ENCODE results near the gene NDUFS6.

DNA sequence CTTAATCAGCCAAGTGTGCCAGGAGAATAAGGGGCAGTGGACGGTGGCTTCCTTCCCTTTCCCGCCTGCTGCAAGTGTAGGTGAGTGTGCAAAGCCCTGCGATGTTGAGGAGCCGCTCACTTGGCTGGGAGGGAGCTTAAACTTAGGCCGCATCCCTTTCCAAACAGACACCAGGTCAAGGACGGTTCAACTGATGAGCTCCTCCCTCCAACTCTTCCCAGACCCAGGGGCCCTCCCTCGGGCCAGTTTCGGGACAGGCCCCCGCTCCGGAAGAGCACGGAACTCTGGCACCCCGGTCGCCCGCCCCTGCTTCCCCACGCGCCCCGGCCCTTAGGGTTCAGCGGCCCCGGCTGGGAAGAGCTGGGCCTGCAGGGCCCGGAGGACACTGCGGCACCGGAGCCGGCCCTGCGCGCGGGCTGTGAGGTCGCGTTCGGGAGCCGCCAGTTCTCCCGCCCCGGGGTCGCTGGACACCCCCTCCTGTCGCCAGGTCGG, 2.1 kb upstream of the NDUFS6 start:
- TF ChIP-seq, protein P1, sequence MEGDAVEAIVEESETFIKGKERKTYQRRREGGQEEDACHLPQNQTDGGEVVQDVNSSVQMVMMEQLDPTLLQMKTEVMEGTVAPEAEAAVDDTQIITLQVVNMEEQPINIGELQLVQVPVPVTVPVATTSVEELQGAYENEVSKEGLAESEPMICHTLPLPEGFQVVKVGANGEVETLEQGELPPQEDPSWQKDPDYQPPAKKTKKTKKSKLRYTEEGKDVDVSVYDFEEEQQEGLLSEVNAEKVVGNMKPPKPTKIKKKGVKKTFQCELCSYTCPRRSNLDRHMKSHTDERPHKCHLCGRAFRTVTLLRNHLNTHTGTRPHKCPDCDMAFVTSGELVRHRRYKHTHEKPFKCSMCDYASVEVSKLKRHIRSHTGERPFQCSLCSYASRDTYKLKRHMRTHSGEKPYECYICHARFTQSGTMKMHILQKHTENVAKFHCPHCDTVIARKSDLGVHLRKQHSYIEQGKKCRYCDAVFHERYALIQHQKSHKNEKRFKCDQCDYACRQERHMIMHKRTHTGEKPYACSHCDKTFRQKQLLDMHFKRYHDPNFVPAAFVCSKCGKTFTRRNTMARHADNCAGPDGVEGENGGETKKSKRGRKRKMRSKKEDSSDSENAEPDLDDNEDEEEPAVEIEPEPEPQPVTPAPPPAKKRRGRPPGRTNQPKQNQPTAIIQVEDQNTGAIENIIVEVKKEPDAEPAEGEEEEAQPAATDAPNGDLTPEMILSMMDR (IDR thresholded peaks at IDR 0.05) = no peak
- no peak for TF ChIP-seq POLR2A (IDR thresholded peaks at IDR 0.05)

Data from testis (tissue), 2 donors.